ENCODE measurements around the gene CFP.

Gene CFP

DNA sequence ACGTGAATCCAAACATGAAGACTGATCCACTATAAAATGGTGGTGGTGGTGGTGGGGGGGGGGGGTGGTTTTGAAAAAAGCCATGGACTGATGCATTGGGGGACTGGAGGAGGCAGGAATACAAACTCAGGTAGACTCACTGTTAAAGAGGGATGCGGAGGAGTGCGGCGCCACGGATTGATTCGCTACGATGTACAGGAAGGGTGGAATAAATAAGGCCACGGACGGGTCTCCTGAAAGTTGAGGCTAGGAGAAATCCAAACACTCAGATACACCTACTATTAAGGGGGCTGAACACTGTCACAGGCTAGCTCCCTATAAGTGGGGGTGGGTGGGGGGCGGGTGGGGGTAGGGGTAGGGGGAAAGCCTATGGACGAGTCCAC lies 20.0 kb upstream of the CFP start:
- TF ChIP-seq POLR2A (IDR thresholded peaks at IDR 0.05; ENCODE audit: low read depth, low read length): no peak
- no peak for FAIRE-seq
- no peak for DNase-seq (ENCODE audit: insufficient read length, low spot score)

DNA sequence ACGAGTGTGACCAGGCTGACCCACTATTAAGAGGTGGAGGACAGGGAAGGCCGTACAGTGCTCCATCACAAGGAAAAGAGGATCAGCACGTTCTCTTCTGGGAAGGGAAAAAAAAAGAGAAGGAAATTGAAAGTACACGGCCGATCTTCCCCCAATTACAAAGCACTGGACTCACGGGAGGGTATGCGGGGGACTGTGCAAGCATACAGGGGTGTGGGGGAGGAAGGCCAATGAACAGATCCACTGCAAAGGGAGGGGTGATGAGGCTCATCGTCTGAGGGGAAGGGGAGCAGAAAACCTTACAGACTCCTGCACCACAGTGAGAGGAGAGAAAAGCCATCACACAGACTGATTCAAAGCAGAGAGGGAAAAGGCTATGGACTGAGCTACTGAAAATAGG lies 19.5 kb upstream of the CFP start:
- no peak for DNase-seq (ENCODE audit: insufficient read length, low spot score)
- no peak for FAIRE-seq
- TF ChIP-seq POLR2A (IDR thresholded peaks at IDR 0.05; ENCODE audit: low read depth, low read length): no peak

DNA sequence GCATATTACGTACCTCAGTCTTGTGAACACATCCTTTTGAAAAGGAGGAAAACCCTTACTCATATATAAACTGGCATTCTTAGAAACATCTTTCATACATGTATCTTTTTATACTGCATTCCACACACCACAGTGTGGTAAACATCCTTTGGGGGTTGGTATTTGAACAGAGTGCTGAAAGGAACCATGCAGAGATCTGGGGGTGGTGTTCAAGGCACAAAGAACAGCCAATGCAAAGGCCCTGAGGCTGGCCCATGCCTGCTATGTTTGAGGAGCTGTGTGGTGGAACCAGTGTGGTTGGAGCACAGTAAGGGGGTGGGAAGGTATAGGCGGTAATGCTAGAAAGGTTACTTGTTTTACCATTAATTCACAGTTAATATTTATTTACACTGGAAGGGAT lies 18.6 kb upstream of the CFP start:
- TF ChIP-seq POLR2A (IDR thresholded peaks at IDR 0.05; ENCODE audit: low read depth, low read length): no peak
- FAIRE-seq (no peak), DNase-seq (ENCODE audit: insufficient read length, low spot score) (no peak)

DNA sequence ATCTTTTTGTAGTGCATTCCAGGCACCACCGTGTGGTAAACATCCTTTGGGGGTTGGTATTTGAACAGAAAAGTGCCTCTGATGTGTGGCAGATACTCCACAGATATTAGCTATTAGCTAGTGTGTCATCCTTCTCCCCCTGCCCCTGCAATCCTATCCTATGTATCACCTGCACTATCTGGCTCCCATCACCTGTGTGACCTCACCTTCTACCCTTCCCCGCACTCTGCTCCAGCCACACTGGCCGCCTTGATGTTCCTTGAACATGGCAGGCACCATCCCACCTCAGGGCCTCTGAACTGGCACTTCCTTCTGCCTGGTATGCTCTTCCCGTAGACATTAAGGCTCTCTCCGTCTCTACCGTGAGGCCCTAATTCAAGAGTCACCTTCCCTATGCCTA lies 16.9 kb upstream of the CFP start:
- no peak for FAIRE-seq
- no peak for TF ChIP-seq POLR2A (IDR thresholded peaks at IDR 0.05; ENCODE audit: low read depth, low read length)
- DNase-seq (ENCODE audit: insufficient read length, low spot score): no peak

DNA sequence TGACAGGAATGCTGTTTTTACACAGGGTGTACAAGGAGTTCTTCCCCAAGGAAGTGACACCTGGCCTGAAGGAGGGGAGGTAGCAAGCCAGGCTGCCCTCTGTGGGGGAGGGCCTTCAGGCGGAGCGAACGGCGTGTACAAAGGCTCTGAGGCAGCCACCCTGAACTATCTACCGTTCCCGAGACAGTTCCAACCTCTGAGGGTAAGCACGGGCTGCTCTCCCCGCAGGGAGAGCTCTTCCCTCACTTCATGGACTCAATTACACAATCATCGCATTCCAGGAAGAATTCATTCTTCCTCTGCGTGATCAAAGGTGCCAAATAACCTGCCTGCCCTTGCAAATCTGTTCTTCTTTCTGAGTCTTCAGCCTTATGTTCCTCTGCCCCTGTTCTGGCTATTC lies 15.8 kb upstream of the CFP start:
- TF ChIP-seq POLR2A (IDR thresholded peaks at IDR 0.05; ENCODE audit: low read depth, low read length): no peak
- FAIRE-seq (no peak), DNase-seq (ENCODE audit: insufficient read length, low spot score) (no peak)

DNA sequence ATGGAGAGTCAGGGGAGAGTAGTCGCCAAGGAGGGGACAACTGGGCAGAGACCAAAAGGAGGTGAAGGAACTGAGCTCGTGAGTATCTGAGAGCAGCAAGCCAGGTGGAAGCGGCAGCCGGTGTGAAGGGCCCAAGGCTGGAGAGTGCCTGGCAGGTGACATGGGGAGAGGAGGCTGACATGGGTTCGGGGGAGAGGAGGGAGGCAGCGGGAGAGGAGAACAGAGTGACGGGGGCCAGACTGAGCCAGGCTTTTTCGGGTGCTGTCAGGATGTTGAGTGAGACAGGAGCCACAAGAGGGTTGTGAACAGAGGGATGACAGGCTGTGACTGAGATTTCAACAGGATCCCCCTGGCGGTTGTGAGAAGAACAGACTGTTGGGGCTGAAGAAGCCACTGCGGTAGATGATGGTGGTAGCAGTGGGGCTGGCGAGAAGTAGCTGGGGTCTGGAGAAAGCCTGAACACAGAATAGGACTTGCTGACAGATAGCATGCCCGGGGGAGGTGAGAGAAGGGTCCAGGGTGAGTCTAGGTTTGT lies 14.9 kb upstream of the CFP start:
- FAIRE-seq (no peak), DNase-seq (ENCODE audit: insufficient read length, low spot score) (no peak)
- TF ChIP-seq POLR2A (IDR thresholded peaks at IDR 0.05; ENCODE audit: low read depth, low read length): no peak

DNA sequence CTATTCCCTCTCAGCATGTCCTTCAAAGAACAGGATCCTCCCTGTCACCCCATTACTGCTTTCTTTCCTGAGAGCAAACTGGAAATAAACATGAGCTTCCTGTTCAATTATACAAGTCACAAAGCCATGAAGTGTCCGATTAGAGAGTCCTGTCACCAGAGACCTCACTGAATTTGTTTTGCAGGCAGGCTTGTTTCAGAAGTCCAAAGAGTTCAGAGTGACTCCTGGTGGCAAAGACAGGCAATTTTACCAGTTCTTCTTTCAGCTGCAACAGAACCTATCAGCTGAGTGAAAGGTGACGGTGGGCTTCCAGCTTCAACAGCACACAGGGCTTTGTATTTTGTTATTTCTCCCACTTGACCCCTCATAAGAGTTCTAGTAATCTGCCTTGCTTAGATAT lies 14.2 kb upstream of the CFP start:
- DNase-seq (ENCODE audit: insufficient read length, low spot score): no peak
- FAIRE-seq: no peak
- no peak for TF ChIP-seq POLR2A (IDR thresholded peaks at IDR 0.05; ENCODE audit: low read depth, low read length)

DNA sequence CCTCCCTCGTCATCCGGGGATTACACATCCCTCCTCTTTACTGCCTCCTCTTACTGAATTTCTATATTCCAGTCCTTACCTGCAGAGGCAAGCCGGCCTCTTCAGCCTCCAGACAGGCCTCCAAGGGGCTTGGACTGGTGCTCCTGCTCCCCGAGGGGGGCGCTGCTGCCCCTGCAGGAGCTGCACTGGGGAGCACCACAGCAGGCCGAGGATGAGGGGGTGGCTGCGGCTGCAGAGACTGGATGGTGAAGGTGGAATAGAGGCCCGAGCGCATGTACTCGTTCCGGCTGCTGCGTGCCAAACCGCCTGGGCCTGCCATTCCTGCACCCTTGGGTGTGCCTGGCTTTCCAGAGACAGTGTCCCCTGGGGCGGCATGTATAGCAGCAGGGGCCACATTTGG lies 9.1 kb upstream of the CFP start:
- DNase-seq (ENCODE audit: insufficient read length, low spot score) (no peak), FAIRE-seq (no peak)
- TF ChIP-seq POLR2A (IDR thresholded peaks at IDR 0.05; ENCODE audit: low read depth, low read length): no peak

DNA sequence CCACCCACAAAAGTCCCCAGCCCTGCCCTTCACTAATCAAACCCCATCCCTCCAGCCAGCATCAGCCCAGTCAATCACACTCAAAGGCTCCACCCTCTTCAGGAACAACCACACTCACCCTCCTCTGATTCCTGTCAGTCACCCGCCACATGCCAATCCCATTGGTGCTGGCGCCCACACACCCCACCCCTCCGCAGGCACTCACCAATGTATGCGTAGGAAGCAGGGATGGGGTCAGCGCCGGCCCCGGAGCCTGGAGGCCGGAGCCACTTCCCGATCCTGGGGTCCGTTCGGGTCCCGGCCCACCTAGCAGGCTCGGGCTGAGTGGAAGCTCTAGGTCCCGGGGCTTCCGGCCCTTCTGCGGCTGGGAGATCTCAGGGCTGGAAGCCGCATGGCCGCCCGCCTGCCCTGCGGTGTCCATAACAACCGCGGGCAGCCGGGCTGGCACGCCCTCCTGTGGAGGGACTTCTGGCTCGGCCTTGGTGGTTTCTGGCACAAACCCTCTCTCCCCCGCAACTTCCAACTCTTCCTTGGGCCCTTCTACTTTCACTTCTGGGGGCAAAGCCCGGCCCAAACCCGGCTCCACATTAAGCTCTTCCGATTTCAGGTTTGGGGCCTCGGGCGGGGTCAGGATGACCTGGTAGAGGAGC lies 7.9 kb upstream of the CFP start:
- FAIRE-seq (no peak), DNase-seq (ENCODE audit: insufficient read length, low spot score) (no peak)

DNA sequence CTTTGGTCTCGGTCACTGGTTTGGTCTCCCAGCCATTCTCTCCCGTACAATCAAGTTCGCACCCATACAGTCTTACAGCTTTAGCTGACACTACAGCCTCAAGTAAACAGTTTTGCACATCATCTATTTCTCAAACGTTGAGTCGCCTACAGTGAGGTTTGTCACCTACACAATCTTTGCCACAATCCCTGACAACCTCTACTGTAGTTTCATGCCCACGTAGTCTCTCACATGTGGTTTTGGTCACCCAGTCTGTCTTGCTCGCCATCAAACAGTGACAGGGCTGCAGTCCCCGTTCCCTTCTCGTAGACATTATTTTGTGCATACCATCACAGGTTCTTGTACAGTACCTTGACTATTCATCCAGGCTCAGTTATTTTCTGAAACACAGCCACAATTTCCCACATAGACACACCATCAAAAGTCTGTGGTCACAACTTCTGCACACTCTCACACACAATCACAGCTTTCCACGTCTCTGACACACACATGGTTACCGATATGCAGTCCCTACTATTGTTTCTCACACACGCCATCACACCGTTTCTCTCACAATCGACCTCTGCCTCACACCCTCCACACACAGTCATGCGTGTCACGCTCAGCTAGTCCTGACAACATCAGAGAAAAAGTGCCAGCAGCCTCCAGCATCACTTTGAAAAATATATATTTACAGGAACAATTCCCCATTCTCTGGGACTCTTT lies 5.3 kb upstream of the CFP start:
- no peak for FAIRE-seq
- TF ChIP-seq POLR2A (IDR thresholded peaks at IDR 0.05; ENCODE audit: low read depth, low read length): no peak

More for the DNA sequence above, 7.9 kb upstream of the CFP start:
- TF ChIP-seq POLR2A (IDR thresholded peaks at IDR 0.05; ENCODE audit: low read depth, low read length): no peak

DNA sequence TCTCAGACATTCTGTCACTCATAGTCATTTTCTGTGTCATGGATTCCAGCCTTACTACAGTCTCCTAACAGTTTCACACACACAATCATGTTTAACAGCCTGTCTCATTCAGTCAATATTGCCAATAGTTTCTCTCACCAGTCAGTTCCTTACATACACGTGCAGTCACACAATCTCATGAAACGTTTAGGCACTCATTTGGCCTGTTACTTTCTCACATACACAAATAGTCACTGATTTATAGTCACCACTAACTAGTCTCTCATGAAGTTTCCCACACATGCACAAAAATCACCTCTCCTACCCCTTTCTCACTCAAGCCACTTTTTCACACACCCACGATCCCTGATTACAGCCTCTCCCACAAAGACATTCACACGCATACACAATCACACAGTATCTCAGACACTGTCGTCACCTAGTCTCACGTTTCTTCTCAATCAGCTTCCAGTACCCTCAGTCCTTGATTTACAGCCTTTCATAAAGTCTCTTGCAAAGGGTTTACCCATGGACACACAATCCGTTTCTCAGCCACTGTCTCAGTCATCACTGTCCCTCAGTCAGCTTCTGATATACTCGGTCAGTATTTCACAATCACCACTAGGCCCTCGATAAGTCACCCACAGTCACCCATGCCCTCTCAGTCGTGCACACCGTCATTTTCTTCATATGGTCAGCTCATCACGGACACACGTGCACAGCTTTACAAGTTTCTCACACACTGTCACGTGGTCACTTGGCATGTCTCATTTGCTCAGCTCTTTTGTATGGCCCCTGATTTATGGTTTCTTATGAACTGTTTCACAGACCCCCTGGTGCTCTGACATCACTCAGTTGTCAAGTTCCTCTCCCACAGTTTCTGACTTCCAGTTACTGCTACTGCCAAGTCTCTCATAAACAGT lies 4.2 kb upstream of the CFP start:
- no peak for FAIRE-seq
- no peak for DNase-seq (ENCODE audit: insufficient read length, low spot score)
- TF ChIP-seq POLR2A (IDR thresholded peaks at IDR 0.05; ENCODE audit: low read depth, low read length): no peak

More for the DNA sequence above, 5.3 kb upstream of the CFP start:
- no peak for DNase-seq (ENCODE audit: insufficient read length, low spot score)

DNA sequence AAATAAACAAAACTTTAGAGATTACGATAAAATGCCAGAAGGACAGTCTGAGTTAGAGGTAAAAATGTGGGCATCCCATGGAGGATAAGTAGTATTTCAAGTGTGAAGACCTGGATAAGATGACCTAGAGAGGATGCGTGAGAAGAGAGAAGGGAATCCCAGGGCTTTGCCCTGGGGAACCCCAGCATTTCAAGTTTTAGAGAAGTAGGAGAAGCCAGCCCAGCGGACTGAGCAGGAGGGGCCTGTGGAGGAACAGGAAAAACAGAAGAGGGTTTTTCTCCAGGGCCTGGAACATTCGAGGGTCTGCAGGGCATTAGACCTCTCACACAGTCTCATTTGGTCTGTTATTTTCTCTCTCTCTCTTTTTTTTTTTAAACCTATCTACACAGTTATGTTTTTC lies 2.9 kb upstream of the CFP start:
- FAIRE-seq: no peak
- DNase-seq (ENCODE audit: insufficient read length, low spot score): no peak
- TF ChIP-seq POLR2A (IDR thresholded peaks at IDR 0.05; ENCODE audit: low read depth, low read length): no peak

DNA sequence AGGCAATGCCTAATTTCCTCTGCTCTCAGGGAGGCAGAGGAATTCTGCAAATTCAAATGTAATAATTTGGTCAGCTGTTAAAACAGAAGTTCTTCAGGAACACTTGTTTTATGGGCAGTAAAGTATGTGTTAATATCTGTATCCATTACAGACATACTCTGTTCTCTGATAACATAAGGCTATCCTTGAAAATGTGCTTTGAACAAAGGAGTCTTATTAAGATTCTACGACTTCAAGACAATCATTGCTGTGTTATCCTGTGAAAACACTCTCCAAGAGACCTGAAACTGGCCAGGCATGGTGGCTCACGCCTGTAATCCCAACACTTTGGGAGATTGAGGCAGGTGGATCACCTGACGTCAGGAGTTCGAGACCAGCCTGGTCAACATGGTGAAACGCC lies 1.9 kb upstream of the CFP start:
- FAIRE-seq: no peak
- DNase-seq (ENCODE audit: insufficient read length, low spot score): no peak
- TF ChIP-seq POLR2A (IDR thresholded peaks at IDR 0.05; ENCODE audit: low read depth, low read length): no peak

DNA sequence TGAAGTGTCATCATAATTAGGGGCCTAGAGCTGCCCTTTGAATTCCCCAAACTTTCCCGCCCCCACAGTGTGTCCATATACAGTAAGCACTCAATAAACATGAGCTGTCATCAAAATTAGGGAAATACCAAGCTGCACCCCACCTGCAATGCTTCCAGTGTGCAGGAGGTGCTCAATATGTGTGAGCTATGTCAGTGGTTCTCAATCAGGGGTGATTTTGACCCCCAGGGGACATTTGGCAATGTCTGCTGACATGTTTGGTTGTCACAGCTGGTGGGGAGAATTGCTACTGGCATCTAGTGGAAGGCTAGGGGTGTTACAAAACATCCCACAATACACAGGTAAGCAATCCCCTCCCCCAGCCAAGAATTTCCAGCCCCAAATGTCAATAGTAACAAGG lies 748 bp downstream of the CFP start:
- DNase-seq (ENCODE audit: insufficient read length, low spot score): no peak
- no peak for FAIRE-seq
- no peak for TF ChIP-seq POLR2A (IDR thresholded peaks at IDR 0.05; ENCODE audit: low read depth, low read length)

Measured in H54 (cell line).